Parathyroid adenoma (tissue), 2 donors: Measurements from ENCODE around the gene NFIX.
A peak's percentile ranks its signal among the peaks of the same experiment; 100 is the strongest.

Experiments used
- H2AFZ ChIP-seq: fragments of 300-600 bp; sonication (generic); one replicate; pipeline ENCODE4 v1.7.0; 2017; ENCODE audit warnings: antibody characterized with exemption, mild to moderate bottlenecking
- H3K27ac ChIP-seq: fragments of 300-600 bp; sonication (generic); one replicate; pipeline ENCODE4 v1.7.0; 2017
- H3K27me3 ChIP-seq: fragments of 300-600 bp; sonication (generic); one replicate; pipeline ENCODE4 v1.7.0; 2017; ENCODE audit warnings: low read length; ENCODE audit not compliant: control insufficient read depth, insufficient read depth
- H3K36me3 ChIP-seq: fragments of 300-600 bp; sonication (generic); one replicate; pipeline ENCODE4 v1.7.0; 2017; ENCODE audit warnings: low read length; ENCODE audit not compliant: control insufficient read depth, insufficient read depth
- H3K4me1 ChIP-seq: fragments of 300-600 bp; sonication (generic); one replicate; pipeline ENCODE4 v1.7.0; 2017; ENCODE audit warnings: control low read depth
- H3K4me2 ChIP-seq: fragments of 300-600 bp; sonication (generic); one replicate; pipeline ENCODE4 v1.7.0; 2017; ENCODE audit warnings: low read length
- H3K4me3 ChIP-seq: fragments of 300-600 bp; sonication (generic); one replicate; pipeline ENCODE4 v1.7.0; 2017; ENCODE audit warnings: low read depth, low read length
- H3K79me2 ChIP-seq: fragments of 300-600 bp; sonication (generic); one replicate; pipeline ENCODE4 v1.7.0; 2017; ENCODE audit warnings: control low read depth
- H3K9ac ChIP-seq: fragments of 300-600 bp; sonication (generic); one replicate; pipeline ENCODE4 v1.7.0; 2017; ENCODE audit warnings: mild to moderate bottlenecking
- H3K9me3 ChIP-seq: fragments of 300-600 bp; sonication (generic); one replicate; pipeline ENCODE4 v1.7.0; 2017; ENCODE audit warnings: low read length; ENCODE audit not compliant: control insufficient read depth
- CTCF ChIP-seq: fragments of 300-600 bp; sonication (generic); IDR thresholded peaks from one replicate; pipeline ENCODE4 v1.7.0; 2017; ENCODE audit warnings: antibody characterized with exemption, mild to moderate bottlenecking
- donor health status: primary hyperparathyroidism.

Gene NFIX

GRCh38 chr19:13028027-13028426, 32.8 kb downstream of the NFIX start:
- Histone ChIP-seq H3K9ac (no peak overlapping the region), H3K4me1 (peaks cover 15% of the 10 kb centered on the region), H3K4me3 (no peak overlapping the region)

GRCh38 chr19:13029301-13029880, 34.1 kb downstream of the NFIX start:
- H3K4me3 ChIP-seq: no peak overlapping the region
- H2AFZ ChIP-seq: no peak overlapping the region
- no peak overlapping the region for H3K4me2 ChIP-seq
- H3K27me3 ChIP-seq: no peaks in the 10 kb centered on the region
- no peaks in the 10 kb centered on the region for H3K36me3 ChIP-seq
- peaks cover 15% of the 10 kb centered on the region for H3K4me1 ChIP-seq
- H3K27ac ChIP-seq: no peak overlapping the region
- H3K9me3 ChIP-seq: no peaks in the 10 kb centered on the region
- H3K9ac ChIP-seq: no peak overlapping the region
- TF ChIP-seq CTCF: no peak
- no peaks in the 10 kb centered on the region for H3K79me2 ChIP-seq

More at GRCh38 chr19:13028027-13028426, 32.8 kb downstream of the NFIX start:
- no peak overlapping the region for H2AFZ ChIP-seq
- no peaks in the 10 kb centered on the region for H3K36me3 ChIP-seq
- no peaks in the 10 kb centered on the region for H3K27me3 ChIP-seq
- no peak overlapping the region for H3K27ac ChIP-seq
- no peak overlapping the region for H3K4me2 ChIP-seq
- H3K9me3 ChIP-seq: no peaks in the 10 kb centered on the region
- TF ChIP-seq CTCF: no peak
- H3K79me2 ChIP-seq: no peaks in the 10 kb centered on the region

GRCh38 chr19:13029893-13030292, 34.6 kb downstream of the NFIX start:
- Histone ChIP-seq H3K79me2 (no peaks in the 10 kb centered on the region), H3K9me3 (no peaks in the 10 kb centered on the region), H3K4me2 (no peak overlapping the region), H3K27me3 (no peaks in the 10 kb centered on the region), H2AFZ (no peak overlapping the region), H3K9ac (no peak overlapping the region), H3K4me3 (no peak overlapping the region), H3K4me1 (peaks cover 15% of the 10 kb centered on the region), H3K36me3 (no peaks in the 10 kb centered on the region), H3K27ac (no peak overlapping the region)
- TF ChIP-seq CTCF: peak; percentile 6

- Histone ChIP-seq H3K36me3 (no peaks in the 10 kb centered on the region), H3K27me3 (no peaks in the 10 kb centered on the region), H3K9me3 (no peaks in the 10 kb centered on the region), H3K4me3 (no peak overlapping the region), H3K79me2 (peaks cover 3% of the 10 kb centered on the region), H3K9ac (no peak overlapping the region), H3K4me2 (peak overlapping the region; percentile 36), H3K27ac (peak overlapping the region; percentile 25), H2AFZ (peak overlapping the region; percentile 60), H3K4me1 (peaks cover 15% of the 10 kb centered on the region)
- no peak for TF ChIP-seq CTCF
Measured at GRCh38 chr19:13031917-13032623, 36.8 kb downstream of the NFIX start.

GRCh38 chr19:13032837-13033236, 37.6 kb downstream of the NFIX start:
- Histone ChIP-seq H3K79me2 (peaks cover 5% of the 10 kb centered on the region), H3K4me1 (peaks cover 15% of the 10 kb centered on the region), H3K36me3 (no peaks in the 10 kb centered on the region), H3K27me3 (no peaks in the 10 kb centered on the region), H3K9ac (no peak overlapping the region), H2AFZ (no peak overlapping the region), H3K9me3 (no peaks in the 10 kb centered on the region), H3K4me2 (no peak overlapping the region), H3K27ac (no peak overlapping the region), H3K4me3 (no peak overlapping the region)
- no peak for TF ChIP-seq CTCF
